Measurements from ENCODE around the gene MCM3AP.

GRCh38 chr21:46214478-46215340 is 70.7 kb downstream of the MCM3AP start:
- TF ChIP-seq, protein P1, sequence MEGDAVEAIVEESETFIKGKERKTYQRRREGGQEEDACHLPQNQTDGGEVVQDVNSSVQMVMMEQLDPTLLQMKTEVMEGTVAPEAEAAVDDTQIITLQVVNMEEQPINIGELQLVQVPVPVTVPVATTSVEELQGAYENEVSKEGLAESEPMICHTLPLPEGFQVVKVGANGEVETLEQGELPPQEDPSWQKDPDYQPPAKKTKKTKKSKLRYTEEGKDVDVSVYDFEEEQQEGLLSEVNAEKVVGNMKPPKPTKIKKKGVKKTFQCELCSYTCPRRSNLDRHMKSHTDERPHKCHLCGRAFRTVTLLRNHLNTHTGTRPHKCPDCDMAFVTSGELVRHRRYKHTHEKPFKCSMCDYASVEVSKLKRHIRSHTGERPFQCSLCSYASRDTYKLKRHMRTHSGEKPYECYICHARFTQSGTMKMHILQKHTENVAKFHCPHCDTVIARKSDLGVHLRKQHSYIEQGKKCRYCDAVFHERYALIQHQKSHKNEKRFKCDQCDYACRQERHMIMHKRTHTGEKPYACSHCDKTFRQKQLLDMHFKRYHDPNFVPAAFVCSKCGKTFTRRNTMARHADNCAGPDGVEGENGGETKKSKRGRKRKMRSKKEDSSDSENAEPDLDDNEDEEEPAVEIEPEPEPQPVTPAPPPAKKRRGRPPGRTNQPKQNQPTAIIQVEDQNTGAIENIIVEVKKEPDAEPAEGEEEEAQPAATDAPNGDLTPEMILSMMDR (IDR thresholded peaks at IDR 0.05) = no peak
- TF ChIP-seq POLR2AphosphoS5 (IDR thresholded peaks at IDR 0.05) = no peak

All from esophagus muscularis mucosa (tissue), 3 donors.